GM12878 (cell line): Measurements from ENCODE around the gene RALBP1. TPM values are rescaled to one million over a fixed set of nuclear protein-coding genes. Genes with fewer than 3 reads are reported as not detected.

Experiments used
- ATAC-seq: fragments of 200-7000 bp; cut with Tn5 transposase; 3 replicates; pipeline ENCODE4 v1.9.1; 2020; ENCODE audit warnings: mild to moderate bottlenecking, moderate library complexity
- BruUV-seq: library from RNA; stranded (reverse); fragments of 400-500 nt; replicated peaks from 2 replicates; lab custom pipeline; 2021; lab: Mats Ljungman, UMichigan
- CTCF ChIA-PET: fragments of 300-600 bp; sonication (Branson Sonifier 250); formaldehyde crosslinking; extraction: SDS; loops from one replicate; lab custom pipeline; 2021; ENCODE audit warnings: inconsistent platforms; lab: Yijun Ruan, JAX
- POLR2A ChIA-PET: fragments of 350-600 bp; formaldehyde crosslinking; extraction: SDS; loops from one replicate; lab custom pipeline; 2021; ENCODE audit warnings: inconsistent platforms; lab: Charles Lee
- RAD21 ChIA-PET: fragments of 300-600 bp; sonication (Branson Sonifier 250); formaldehyde crosslinking; loops from one replicate; lab custom pipeline; 2023; ENCODE audit warnings: antibody characterized with exemption; ENCODE audit not compliant: unreplicated experiment; lab: Charles Lee
- SMC1A ChIA-PET: fragments of 300-600 bp; sonication (Branson Sonifier 250); formaldehyde crosslinking; loops from one replicate; lab custom pipeline; 2023; ENCODE audit not compliant: unreplicated experiment, uncharacterized antibody; lab: Charles Lee
- DNase-seq: peaks from one replicate; pipeline ENCODE4 v3.0.0-alpha.2; 2011; ENCODE audit warnings: low read depth, low spot score
- FAIRE-seq: peaks from 3 replicates; lab custom pipeline; 2011; peaks lifted over from hg19 to GRCh38; lab: Jason Lieb, UNC
- H2AFZ ChIP-seq: 2 replicates; pipeline ENCODE4 v1.6.0; 2011; ENCODE audit warnings: low read depth, low read length, control low read depth; ENCODE audit not compliant: control insufficient read depth
- H3K27ac ChIP-seq: 2 replicates; pipeline ENCODE4 v1.5.1; 2011; ENCODE audit warnings: control low read depth; ENCODE audit not compliant: control insufficient read depth, insufficient read depth
- H3K27me3 ChIP-seq, 2 experiments: replicated peaks in 1 of 2; 2 replicates each; pipeline versions ENCODE4 v1.6.0 to v1.6.1; 2011; ENCODE audit warnings: low read length in 1 of 2; ENCODE audit not compliant: control insufficient read depth in 2 of 2, insufficient read depth in 2 of 2
- H3K36me3 ChIP-seq, 2 experiments: 2 replicates each; pipeline ENCODE4 v1.5.1; 2011; ENCODE audit warnings: low read length in 1 of 2; ENCODE audit not compliant: control insufficient read depth in 2 of 2, insufficient read depth in 2 of 2
- H3K4me1 ChIP-seq: 2 replicates; pipeline ENCODE4 v1.6.1; 2011; ENCODE audit warnings: mild to moderate bottlenecking, low read length, moderate library complexity, mixed read lengths; ENCODE audit not compliant: control insufficient read depth, insufficient read depth
- H3K4me2 ChIP-seq: 2 replicates; pipeline ENCODE4 v1.6.0; 2011; ENCODE audit warnings: control low read depth; ENCODE audit not compliant: control insufficient read depth, insufficient read depth
- H3K4me3 ChIP-seq: fragments of 200-600 bp; sonication (generic); 2 replicates; pipeline ENCODE4 v1.5.1; 2016
- H3K79me2 ChIP-seq: 2 replicates; pipeline ENCODE4 v1.6.0; 2011; ENCODE audit warnings: low read length; ENCODE audit not compliant: control insufficient read depth, insufficient read depth
- H3K9ac ChIP-seq: 2 replicates; pipeline ENCODE4 v1.8.0; 2011; ENCODE audit warnings: low read length, control low read depth, mixed read lengths; ENCODE audit not compliant: control insufficient read depth, insufficient read depth
- H3K9me3 ChIP-seq: replicated peaks from 3 replicates; pipeline ENCODE4 v1.5.1; 2011; ENCODE audit warnings: mild to moderate bottlenecking, low read length; ENCODE audit not compliant: control insufficient read depth, insufficient read depth
- H4K20me1 ChIP-seq: 2 replicates; pipeline ENCODE4 v1.6.0; 2011; ENCODE audit not compliant: control insufficient read depth, insufficient read depth
- CBX3 ChIP-seq: fragments of 200-600 bp; sonication (generic); IDR thresholded peaks from 2 replicates; pipeline ENCODE4 v1.6.1; 2016; ENCODE audit warnings: low read depth, borderline replicate concordance
- FOXM1 ChIP-seq: IDR thresholded peaks from 2 replicates; pipeline ENCODE4 v1.6.1; 2012; ENCODE audit warnings: low read depth, mild to moderate bottlenecking, inconsistent platforms, low read length, moderate library complexity
- HDGF ChIP-seq: fragments of 450-650 bp; IDR thresholded peaks from 2 replicates; pipeline ENCODE4 v1.6.1; 2016; ENCODE audit warnings: antibody characterized with exemption
- RAD21 ChIP-seq: IDR thresholded peaks from 2 replicates; pipeline ENCODE4 v1.6.1; 2011; ENCODE audit warnings: mild to moderate bottlenecking, low read depth, low read length, moderate library complexity; ENCODE audit not compliant: insufficient read depth
- REST ChIP-seq: IDR thresholded peaks from 2 replicates; pipeline ENCODE4 v1.6.1; 2012; ENCODE audit warnings: mild to moderate bottlenecking, low read depth, low read length
- SMAD1 ChIP-seq: fragments of 450-650 bp; IDR thresholded peaks from 2 replicates; pipeline ENCODE4 v1.6.1; 2018; ENCODE audit warnings: mild to moderate bottlenecking, low read depth; ENCODE audit not compliant: partially characterized antibody
- SMAD5 ChIP-seq: IDR thresholded peaks from 2 replicates; pipeline ENCODE4 v1.6.1; 2016; ENCODE audit warnings: antibody characterized with exemption, low read depth
- SPI1 ChIP-seq: IDR thresholded peaks from 2 replicates; pipeline ENCODE4 v1.6.1; 2011; ENCODE audit warnings: low read depth, mild to moderate bottlenecking, low read length, moderate library complexity, borderline replicate concordance; ENCODE audit not compliant: insufficient read depth
- STAT3 ChIP-seq: IDR thresholded peaks from 2 replicates; pipeline ENCODE4 v1.6.1; 2011; ENCODE audit warnings: low read depth, low read length, improper control_type of control experiment
- ZSCAN29 ChIP-seq: fragments of 450-650 bp; IDR thresholded peaks from 2 replicates; pipeline ENCODE4 v1.6.1; 2017; ENCODE audit warnings: mild to moderate bottlenecking, moderate library complexity
- WGBS: methylation state at CpG from one replicate; pipeline ENCODE4 v1.1.6; 2016; ENCODE audit warnings: low lambda C conversion rate; ENCODE audit not compliant: insufficient replicate concordance, insufficient coverage; ENCODE audit errors: missing lambda C conversion rate; 5-methylcytosine and 5-hydroxymethylcytosine counted together
- in situ Hi-C: fragments of 300-500 bp; cut with MboI; formaldehyde crosslinking; loops from 9 replicates; pipeline ENCODE4 v1.14.3; 2018; ENCODE audit warnings: mixed read lengths
- intact Hi-C: fragments of 100-400 bp; cut with micrococcal nuclease; formaldehyde crosslinking; loops from one replicate; pipeline ENCODE4 v1.14.2; 2022; ENCODE audit not compliant: unreplicated experiment
- polyA plus RNA-seq, 11 experiments: library from polyadenylated mRNA; depleted of rRNA in 4 of 11; unstranded in 6 of 11; stranded (reverse) in 5 of 11; fragments of >200 nt; fragmentation: Nextera tagmentation in 4 of 11; fragmentation: Illumina TruSeq in 1 of 11; extraction: Ambion mirVana in 4 of 11; extraction: Trizol in 1 of 11; gene quantifications; 1 replicate in 1 of 11; 2 replicates in 10 of 11; pipeline versions ENCODE4 v1.2.1 to v1.2.3, GENCODE V29; 2011 to 2016; ENCODE audit warnings: inconsistent platforms in 2 of 11, missing spikeins in 2 of 11, low read depth in 1 of 11
- total RNA-seq, 4 experiments: library from RNA; depleted of rRNA in 3 of 4; stranded (reverse); fragments of >200 nt in 3 of 4; fragmentation: Illumina TruSeq in 1 of 4; extraction: Trizol in 1 of 4; gene quantifications; 2 replicates each; pipeline versions ENCODE4 v1.2.1 to v1.2.3, GENCODE V29; 2013 to 2021
- TF ChIP-seq, protein P1 (sequence below): IDR thresholded peaks from 2 replicates; pipeline ENCODE4 v1.6.1; 2012; ENCODE audit warnings: improper control_type of control experiment, low read depth, low read length; ENCODE audit not compliant: insufficient replicate concordance
- TF ChIP-seq, protein P2 (sequence below): fragments of 450-650 bp; IDR thresholded peaks from 2 replicates; pipeline ENCODE4 v1.6.1; 2016; ENCODE audit warnings: mild to moderate bottlenecking

RALBP1 gene
- total and polyA plus RNA-seq, 10 of the 15 experiments (the other 5 are each of a cell fraction or from before 2014, with no cell fraction given) = 11.2 to 46.9 (median 41.8) TPM

- ATAC-seq (no peak), DNase-seq (no peak), FAIRE-seq (no peak)
- ChIA-PET POLR2A (no interaction called here), SMC1A (interaction anchor here (0.8 to 1.8 kb wide), 4 partner anchors 9 to 417 kb away, joined by 3 to 5 read pairs (median 3); no protein-coding TSS in a partner anchor), RAD21 (interaction anchor here (0.9 kb wide), 1 partner anchor 438 kb away, joined by 3 read pairs; no protein-coding TSS in a partner anchor), CTCF (no interaction called here)
- no peak overlapping the region for H3K27ac ChIP-seq
- no peak overlapping the region for H3K4me3 ChIP-seq
- H3K36me3 ChIP-seq = peaks cover 4 to 16% of the 10 kb centered on the region in 2 experiments; a peak in 3 of 4 replicates
- no peaks in the 10 kb centered on the region for H3K4me1 ChIP-seq
- H3K4me2 ChIP-seq = no peak overlapping the region
- H3K9me3 ChIP-seq = no peaks in the 10 kb centered on the region
- H4K20me1 ChIP-seq = no peaks in the 10 kb centered on the region
- H2AFZ ChIP-seq = no peak overlapping the region
- no peaks in the 10 kb centered on the region for H3K27me3 ChIP-seq
- no peak overlapping the region for H3K9ac ChIP-seq
- no TSS peak for BruUV-seq
- intact Hi-C loops (no loop called here), in situ Hi-C loops (no loop called here)
- no peaks in the 10 kb centered on the region; the same call in 1 of the 2 replicates for H3K79me2 ChIP-seq
- WGBS = 92% methylated on average over 3 of the region's 3 CpGs
- TF ChIP-seq RAD21 (no peak), SPI1 (no peak), FOXM1 (no peak), SMAD5 (no peak), HDGF (no peak), REST (no peak), CBX3 (no peak), STAT3 (no peak), ZSCAN29 (no peak), SMAD1 (no peak)
- TF ChIP-seq, protein P1, sequence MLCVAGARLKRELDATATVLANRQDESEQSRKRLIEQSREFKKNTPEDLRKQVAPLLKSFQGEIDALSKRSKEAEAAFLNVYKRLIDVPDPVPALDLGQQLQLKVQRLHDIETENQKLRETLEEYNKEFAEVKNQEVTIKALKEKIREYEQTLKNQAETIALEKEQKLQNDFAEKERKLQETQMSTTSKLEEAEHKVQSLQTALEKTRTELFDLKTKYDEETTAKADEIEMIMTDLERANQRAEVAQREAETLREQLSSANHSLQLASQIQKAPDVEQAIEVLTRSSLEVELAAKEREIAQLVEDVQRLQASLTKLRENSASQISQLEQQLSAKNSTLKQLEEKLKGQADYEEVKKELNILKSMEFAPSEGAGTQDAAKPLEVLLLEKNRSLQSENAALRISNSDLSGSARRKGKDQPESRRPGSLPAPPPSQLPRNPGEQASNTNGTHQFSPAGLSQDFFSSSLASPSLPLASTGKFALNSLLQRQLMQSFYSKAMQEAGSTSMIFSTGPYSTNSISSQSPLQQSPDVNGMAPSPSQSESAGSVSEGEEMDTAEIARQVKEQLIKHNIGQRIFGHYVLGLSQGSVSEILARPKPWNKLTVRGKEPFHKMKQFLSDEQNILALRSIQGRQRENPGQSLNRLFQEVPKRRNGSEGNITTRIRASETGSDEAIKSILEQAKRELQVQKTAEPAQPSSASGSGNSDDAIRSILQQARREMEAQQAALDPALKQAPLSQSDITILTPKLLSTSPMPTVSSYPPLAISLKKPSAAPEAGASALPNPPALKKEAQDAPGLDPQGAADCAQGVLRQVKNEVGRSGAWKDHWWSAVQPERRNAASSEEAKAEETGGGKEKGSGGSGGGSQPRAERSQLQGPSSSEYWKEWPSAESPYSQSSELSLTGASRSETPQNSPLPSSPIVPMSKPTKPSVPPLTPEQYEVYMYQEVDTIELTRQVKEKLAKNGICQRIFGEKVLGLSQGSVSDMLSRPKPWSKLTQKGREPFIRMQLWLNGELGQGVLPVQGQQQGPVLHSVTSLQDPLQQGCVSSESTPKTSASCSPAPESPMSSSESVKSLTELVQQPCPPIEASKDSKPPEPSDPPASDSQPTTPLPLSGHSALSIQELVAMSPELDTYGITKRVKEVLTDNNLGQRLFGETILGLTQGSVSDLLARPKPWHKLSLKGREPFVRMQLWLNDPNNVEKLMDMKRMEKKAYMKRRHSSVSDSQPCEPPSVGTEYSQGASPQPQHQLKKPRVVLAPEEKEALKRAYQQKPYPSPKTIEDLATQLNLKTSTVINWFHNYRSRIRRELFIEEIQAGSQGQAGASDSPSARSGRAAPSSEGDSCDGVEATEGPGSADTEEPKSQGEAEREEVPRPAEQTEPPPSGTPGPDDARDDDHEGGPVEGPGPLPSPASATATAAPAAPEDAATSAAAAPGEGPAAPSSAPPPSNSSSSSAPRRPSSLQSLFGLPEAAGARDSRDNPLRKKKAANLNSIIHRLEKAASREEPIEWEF = no peak
- TF ChIP-seq, protein P2, sequence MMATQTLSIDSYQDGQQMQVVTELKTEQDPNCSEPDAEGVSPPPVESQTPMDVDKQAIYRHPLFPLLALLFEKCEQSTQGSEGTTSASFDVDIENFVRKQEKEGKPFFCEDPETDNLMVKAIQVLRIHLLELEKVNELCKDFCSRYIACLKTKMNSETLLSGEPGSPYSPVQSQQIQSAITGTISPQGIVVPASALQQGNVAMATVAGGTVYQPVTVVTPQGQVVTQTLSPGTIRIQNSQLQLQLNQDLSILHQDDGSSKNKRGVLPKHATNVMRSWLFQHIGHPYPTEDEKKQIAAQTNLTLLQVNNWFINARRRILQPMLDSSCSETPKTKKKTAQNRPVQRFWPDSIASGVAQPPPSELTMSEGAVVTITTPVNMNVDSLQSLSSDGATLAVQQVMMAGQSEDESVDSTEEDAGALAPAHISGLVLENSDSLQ = no peak
Measured at GRCh38 chr18:9520666-9521065, 45.4 kb downstream of the RALBP1 start.
